WERI-Rb-1 (cell line): Measurements from ENCODE around the gene PRKCZ.
A peak's percentile ranks its signal among the peaks of the same experiment; 100 is the strongest.

Experiments used
- DNase-seq: peaks from one replicate; pipeline ENCODE4 v3.0.0-alpha.2; 2020
- H3K27ac ChIP-seq: fragments of 250-450 bp; sonication (Bioruptor Pico); 2 replicates; pipeline ENCODE4 v1.5.1; 2020; ENCODE audit warnings: mild to moderate bottlenecking, moderate library complexity
- H3K27me3 ChIP-seq: fragments of 250-450 bp; sonication (Bioruptor Pico); 2 replicates; pipeline ENCODE4 v1.5.1; 2021; ENCODE audit warnings: mild to moderate bottlenecking, low read depth, moderate library complexity; ENCODE audit not compliant: insufficient read depth, severe bottlenecking
- H3K36me3 ChIP-seq: fragments of 250-450 bp; sonication (Bioruptor Pico); 2 replicates; pipeline ENCODE4 v1.5.1; 2020; ENCODE audit warnings: mild to moderate bottlenecking, moderate library complexity
- H3K4me3 ChIP-seq: 2 replicates; pipeline ENCODE4 v1.5.1; 2011; ENCODE audit warnings: low read depth, mild to moderate bottlenecking, control low read depth, low read length
- H3K9me3 ChIP-seq: fragments of 250-450 bp; sonication (Bioruptor Pico); 2 replicates; pipeline ENCODE4 v1.5.1; 2021; ENCODE audit warnings: mild to moderate bottlenecking, moderate library complexity; ENCODE audit not compliant: severe bottlenecking
- TF ChIP-seq, protein P1 (sequence below): IDR thresholded peaks from 2 replicates; pipeline ENCODE4 v1.5.1; 2011; ENCODE audit warnings: low read depth, mild to moderate bottlenecking, control low read depth, inconsistent platforms, low read length

Gene PRKCZ

GRCh38 chr1:2224631-2225428 lies 174.6 kb downstream of the PRKCZ start:
- Histone ChIP-seq H3K36me3 (peaks cover 5% of the 10 kb centered on the region), H3K9me3 (no peaks in the 10 kb centered on the region), H3K4me3 (no peak overlapping the region), H3K27me3 (no peaks in the 10 kb centered on the region), H3K27ac (no peak overlapping the region)
- TF ChIP-seq, protein P1, sequence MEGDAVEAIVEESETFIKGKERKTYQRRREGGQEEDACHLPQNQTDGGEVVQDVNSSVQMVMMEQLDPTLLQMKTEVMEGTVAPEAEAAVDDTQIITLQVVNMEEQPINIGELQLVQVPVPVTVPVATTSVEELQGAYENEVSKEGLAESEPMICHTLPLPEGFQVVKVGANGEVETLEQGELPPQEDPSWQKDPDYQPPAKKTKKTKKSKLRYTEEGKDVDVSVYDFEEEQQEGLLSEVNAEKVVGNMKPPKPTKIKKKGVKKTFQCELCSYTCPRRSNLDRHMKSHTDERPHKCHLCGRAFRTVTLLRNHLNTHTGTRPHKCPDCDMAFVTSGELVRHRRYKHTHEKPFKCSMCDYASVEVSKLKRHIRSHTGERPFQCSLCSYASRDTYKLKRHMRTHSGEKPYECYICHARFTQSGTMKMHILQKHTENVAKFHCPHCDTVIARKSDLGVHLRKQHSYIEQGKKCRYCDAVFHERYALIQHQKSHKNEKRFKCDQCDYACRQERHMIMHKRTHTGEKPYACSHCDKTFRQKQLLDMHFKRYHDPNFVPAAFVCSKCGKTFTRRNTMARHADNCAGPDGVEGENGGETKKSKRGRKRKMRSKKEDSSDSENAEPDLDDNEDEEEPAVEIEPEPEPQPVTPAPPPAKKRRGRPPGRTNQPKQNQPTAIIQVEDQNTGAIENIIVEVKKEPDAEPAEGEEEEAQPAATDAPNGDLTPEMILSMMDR, result no peak
- no peak for DNase-seq

GRCh38 chr1:2226525-2227345 lies 176.5 kb downstream of the PRKCZ start:
- peaks cover 22% of the 10 kb centered on the region for H3K36me3 ChIP-seq
- peak overlapping the region; percentile 75 for H3K4me3 ChIP-seq
- TF ChIP-seq, protein P1, result no peak
- no peaks in the 10 kb centered on the region for H3K9me3 ChIP-seq
- H3K27me3 ChIP-seq, result no peaks in the 10 kb centered on the region
- DNase-seq, result no peak
- peak overlapping the region; percentile 97 for H3K27ac ChIP-seq

DNA sequence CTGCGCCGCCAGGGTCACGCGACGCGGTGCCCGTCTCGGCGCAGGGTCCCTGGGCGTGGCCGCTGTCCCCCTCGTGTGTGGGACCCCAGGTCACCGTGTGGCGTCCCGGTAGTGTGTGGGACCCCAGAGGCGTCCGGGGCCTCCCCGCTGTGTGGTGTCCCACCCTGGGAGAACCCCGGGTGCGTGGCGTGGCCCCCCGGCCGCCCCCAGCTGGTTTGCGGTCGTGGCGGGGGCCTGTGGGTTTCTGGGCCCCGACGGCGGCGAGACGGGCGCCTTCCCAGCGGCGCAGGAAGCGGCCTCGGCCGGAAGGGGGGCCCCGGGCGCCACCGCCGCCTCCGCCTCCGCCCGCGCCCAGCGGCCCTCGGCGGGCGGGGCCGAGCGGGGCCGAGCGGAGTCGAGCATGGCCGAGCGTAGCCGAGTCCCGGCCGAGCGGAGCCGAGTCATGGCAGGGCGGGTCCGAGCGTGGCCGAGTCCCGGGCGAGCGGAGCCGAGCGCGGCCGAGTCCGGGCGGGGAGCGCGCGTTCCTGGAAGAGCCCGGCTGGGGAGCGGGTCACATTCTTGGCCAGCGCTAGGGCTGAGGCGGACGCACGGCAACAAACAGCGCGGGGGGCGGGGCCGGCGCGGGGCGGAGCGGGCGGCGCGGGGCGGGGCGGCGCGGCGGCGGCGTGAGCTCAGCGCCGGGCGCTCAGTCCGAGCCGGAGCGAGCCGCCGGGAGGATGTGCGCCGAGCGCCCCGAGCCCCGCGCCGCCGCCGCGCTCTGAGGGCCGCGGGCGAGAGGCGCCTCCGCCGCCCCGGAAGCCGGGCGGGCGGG lies 177.3 kb downstream of the PRKCZ start:
- Histone ChIP-seq H3K27me3 (no peaks in the 10 kb centered on the region), H3K27ac (peak overlapping the region; percentile 97), H3K9me3 (no peaks in the 10 kb centered on the region), H3K4me3 (peak overlapping the region; percentile 75), H3K36me3 (peaks cover 30% of the 10 kb centered on the region)
- TF ChIP-seq, protein P1, result 0 out of 2 replicates have a peak, but pooled peaks have one; percentile 2
- peak; percentile 94 for DNase-seq

GRCh38 chr1:2228157-2228594 lies 178.0 kb downstream of the PRKCZ start, which contains the start of gene SKI:
TSS of gene SKI (plus strand) at chr1:2228319. CDS start at chr1:2228767, 448 bp downstream.
- H3K27ac ChIP-seq, result peak within 1 kb of the TSS; percentile 97
- H3K36me3 ChIP-seq, result peaks cover 32% of the 10 kb centered on the region
- no peak for DNase-seq

DNA sequence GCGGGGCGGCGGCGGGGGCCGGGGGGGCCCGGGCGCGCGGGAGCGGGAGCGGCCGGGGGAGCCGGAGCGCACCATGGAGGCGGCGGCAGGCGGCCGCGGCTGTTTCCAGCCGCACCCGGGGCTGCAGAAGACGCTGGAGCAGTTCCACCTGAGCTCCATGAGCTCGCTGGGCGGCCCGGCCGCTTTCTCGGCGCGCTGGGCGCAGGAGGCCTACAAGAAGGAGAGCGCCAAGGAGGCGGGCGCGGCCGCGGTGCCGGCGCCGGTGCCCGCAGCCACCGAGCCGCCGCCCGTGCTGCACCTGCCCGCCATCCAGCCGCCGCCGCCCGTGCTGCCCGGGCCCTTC lies 178.5 kb downstream of the PRKCZ start:
- DNase-seq, result no peak
- Histone ChIP-seq H3K36me3 (peaks cover 32% of the 10 kb centered on the region), H3K9me3 (no peaks in the 10 kb centered on the region), H3K27ac (peak overlapping the region; percentile 32), H3K27me3 (no peaks in the 10 kb centered on the region), H3K4me3 (peak overlapping the region; percentile 63)
- TF ChIP-seq, protein P1, result no peak

More at GRCh38 chr1:2228157-2228594, 178.0 kb downstream of the PRKCZ start, which contains the start of gene SKI:
- H3K27me3 ChIP-seq, result no peaks in the 10 kb centered on the region
- peak within 1 kb of the TSS; percentile 75 for H3K4me3 ChIP-seq
- TF ChIP-seq, protein P1, result no peak
- H3K9me3 ChIP-seq, result no peaks in the 10 kb centered on the region
